HG02571 (cell line): ENCODE data around the gene GLI2.

ENCODE experiments used
- ATAC-seq: cut with Tn5 transposase; IDR thresholded peaks from one replicate; pipeline ENCODE4 v1.9.1; 2021; ENCODE audit warnings: mild to moderate bottlenecking, moderate library complexity; ENCODE audit not compliant: unreplicated experiment

GLI2 gene

GRCh38 chr2:120711694-120712093 lies 24.0 kb upstream of the GLI2 start:
- ATAC-seq, result no peak

- ATAC-seq, result no peak
Measured at GRCh38 chr2:120712180-120712681, 23.4 kb upstream of the GLI2 start.

GRCh38 chr2:120715353-120715752 lies 20.3 kb upstream of the GLI2 start:
- no peak for ATAC-seq

- ATAC-seq, result no peak
Measured at GRCh38 chr2:120715941-120716340, 19.7 kb upstream of the GLI2 start.

GRCh38 chr2:120716641-120717585 lies 18.8 kb upstream of the GLI2 start:
- ATAC-seq, result no peak

- ATAC-seq, result no peak
Measured at GRCh38 chr2:120719491-120719890, 16.2 kb upstream of the GLI2 start.

- no peak for ATAC-seq
Measured at GRCh38 chr2:120720231-120720630, 15.4 kb upstream of the GLI2 start.

- ATAC-seq, result no peak
Measured at GRCh38 chr2:120720746-120721375, 14.8 kb upstream of the GLI2 start.

- no peak for ATAC-seq
Measured at GRCh38 chr2:120722246-120722567, 13.5 kb upstream of the GLI2 start.

- ATAC-seq, result no peak
Measured at GRCh38 chr2:120722568-120723421, 12.9 kb upstream of the GLI2 start.

GRCh38 chr2:120726245-120726644 lies 9.4 kb upstream of the GLI2 start:
- no peak for ATAC-seq

GRCh38 chr2:120729406-120730399 lies 6.0 kb upstream of the GLI2 start:
- no peak for ATAC-seq

GRCh38 chr2:120731175-120731574 lies 4.5 kb upstream of the GLI2 start:
- ATAC-seq, result no peak

GRCh38 chr2:120732506-120733237 lies 3.0 kb upstream of the GLI2 start:
- no peak for ATAC-seq

- no peak for ATAC-seq
Measured at GRCh38 chr2:120733238-120733932, 2.3 kb upstream of the GLI2 start.

- ATAC-seq, result no peak
Measured at GRCh38 chr2:120734930-120735651, 577 bp upstream of the GLI2 start.

- no peak for ATAC-seq
Measured at GRCh38 chr2:120736202-120736623, 545 bp downstream of the GLI2 start.
